OCI-LY7 (cell line): ENCODE measurements around the gene LRRK1. TPM values are rescaled to one million over a fixed set of nuclear protein-coding genes. Genes with fewer than 3 reads are reported as not detected.

Source experiments
- BruUV-seq: library from RNA; stranded (reverse); fragments of 400-500 nt; replicated peaks from 2 replicates; lab custom pipeline; 2021; lab: Mats Ljungman, UMichigan
- CTCF ChIA-PET: fragments of 300-600 bp; sonication (Branson Sonifier 250); formaldehyde crosslinking; loops from one replicate; lab custom pipeline; 2022; ENCODE audit warnings: antibody characterized with exemption; ENCODE audit not compliant: unreplicated experiment; lab: Charles Lee
- POLR2A ChIA-PET: fragments of 300-600 bp; sonication (Branson Sonifier 250); formaldehyde crosslinking; loops from one replicate; lab custom pipeline; 2022; ENCODE audit warnings: antibody characterized with exemption; lab: Charles Lee
- DNase-seq: peaks from one replicate; pipeline ENCODE4 v3.0.0-alpha.2; 2015; ENCODE audit warnings: low spot score
- H2AFZ ChIP-seq: fragments of 200-600 bp; sonication (generic), shearing (Covaris generic); 2 replicates; pipeline ENCODE4 v1.6.1; 2014; ENCODE audit warnings: mild to moderate bottlenecking, antibody characterized with exemption, low read length, moderate library complexity
- H3K27ac ChIP-seq: fragments of 200-600 bp; sonication (generic); 2 replicates; pipeline ENCODE4 v1.5.1; 2014; ENCODE audit warnings: mixed run types, low read depth, mild to moderate bottlenecking, moderate library complexity, low read length, inconsistent platforms; ENCODE audit not compliant: poor library complexity, severe bottlenecking
- H3K36me3 ChIP-seq: fragments of 200-600 bp; sonication (generic); 2 replicates; pipeline ENCODE4 v1.6.1; 2014; ENCODE audit warnings: mild to moderate bottlenecking, antibody characterized with exemption, low read length, moderate library complexity, mixed read lengths; ENCODE audit not compliant: insufficient read depth
- H3K4me1 ChIP-seq: fragments of 200-600 bp; sonication (generic); 2 replicates; pipeline ENCODE4 v1.5.1; 2014; ENCODE audit warnings: mild to moderate bottlenecking, low read length; ENCODE audit not compliant: insufficient read depth, poor library complexity, severe bottlenecking
- H3K4me2 ChIP-seq: fragments of 200-600 bp; sonication (generic); 2 replicates; pipeline ENCODE4 v1.6.1; 2014; ENCODE audit warnings: mild to moderate bottlenecking, low read length
- H3K4me3 ChIP-seq: fragments of 200-600 bp; sonication (generic); 2 replicates; pipeline ENCODE4 v1.5.1; 2014; ENCODE audit warnings: mild to moderate bottlenecking, low read depth, low read length; ENCODE audit not compliant: poor library complexity, severe bottlenecking
- H3K79me2 ChIP-seq: fragments of 200-600 bp; sonication (generic); 2 replicates; pipeline ENCODE4 v1.6.1; 2016; ENCODE audit warnings: low read depth, mild to moderate bottlenecking, low read length, moderate library complexity, mixed read lengths; ENCODE audit not compliant: insufficient read depth
- H3K9me2 ChIP-seq: fragments of 200-600 bp; sonication (generic); 2 replicates; pipeline ENCODE4 v1.6.1; 2016; ENCODE audit warnings: mild to moderate bottlenecking, low read length, mixed read lengths; ENCODE audit not compliant: insufficient read depth
- H3K9me3 ChIP-seq: fragments of 200-600 bp; sonication (generic); 2 replicates; pipeline ENCODE4 v1.6.1; 2014; ENCODE audit warnings: mild to moderate bottlenecking, mixed run types, low read length, mixed read lengths
- H4K20me1 ChIP-seq: fragments of 200-600 bp; sonication (generic); 2 replicates; pipeline ENCODE4 v1.6.1; 2014; ENCODE audit warnings: mild to moderate bottlenecking, antibody characterized with exemption, low read length, moderate library complexity, mixed read lengths; ENCODE audit not compliant: insufficient read depth
- EZH2phosphoT487 ChIP-seq: fragments of 200-600 bp; sonication (generic); IDR thresholded peaks from 2 replicates; pipeline ENCODE4 v1.6.1; 2018; ENCODE audit warnings: low read depth, borderline replicate concordance, mild to moderate bottlenecking, mixed run types, antibody characterized with exemption, low read length, moderate library complexity, mixed read lengths
- intact Hi-C: fragments of 100-400 bp; cut with micrococcal nuclease; formaldehyde crosslinking; loops from one replicate; pipeline ENCODE4 v1.10.0; 2022; ENCODE audit not compliant: unreplicated experiment
- total RNA-seq, 2 experiments: library from RNA; depleted of rRNA in 1 of 2; stranded (reverse); fragments of >200 nt in 1 of 2; shearing (Covaris generic) in 1 of 2; gene quantifications; 2 replicates each; pipeline ENCODE4 v1.2.3, GENCODE V29; 2014 to 2022
- TF ChIP-seq, protein P1 (sequence below): fragments of 200-600 bp; sonication (generic); conservative IDR thresholded peaks from 2 replicates; pipeline ENCODE4 v1.5.1; 2014; ENCODE audit warnings: mild to moderate bottlenecking, antibody characterized with exemption, low read length, moderate library complexity, mixed read lengths

Gene LRRK1
- total RNA-seq, 2 experiments from 2014 or later: 92.3 to 233 TPM

DNA sequence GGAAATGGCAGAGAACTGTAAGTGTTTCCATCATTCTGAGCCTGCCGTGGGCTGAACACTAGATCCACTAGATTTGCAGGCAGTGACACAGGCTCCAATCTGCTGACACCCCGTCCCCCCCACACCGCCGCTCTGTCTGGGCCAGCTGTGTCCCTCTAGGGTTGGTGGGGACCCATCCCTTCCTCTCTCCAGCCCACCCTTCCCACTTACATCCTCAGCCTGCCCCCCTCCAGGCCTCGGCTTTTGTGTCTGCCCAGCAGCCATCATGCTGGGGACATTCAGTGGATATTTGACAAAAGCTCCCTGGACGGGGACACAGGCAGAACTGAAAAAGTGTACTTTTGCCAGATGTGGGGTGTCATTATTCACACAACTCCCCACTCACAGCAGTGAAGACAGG lies 10.7 kb upstream of the LRRK1 start:
- POLR2A ChIA-PET: no interaction called here
- Histone ChIP-seq H3K79me2 (peaks cover 19% of the 10 kb centered on the region; the same call in 1 of the 2 replicates), H3K27ac (no peak overlapping the region), H3K36me3 (peaks cover 32% of the 10 kb centered on the region), H3K4me3 (no peak overlapping the region), H3K4me2 (no peak overlapping the region), H3K4me1 (peaks cover 2% of the 10 kb centered on the region), H2AFZ (no peak overlapping the region), H4K20me1 (no peaks in the 10 kb centered on the region), H3K9me3 (peaks cover 10% of the 10 kb centered on the region), H3K9me2 (no peaks in the 10 kb centered on the region)
- no TSS peak for BruUV-seq
- DNase-seq: no peak
- intact Hi-C loops: no loop called here
- TF ChIP-seq EZH2phosphoT487: no peak
- CTCF ChIA-PET: no interaction called here

GRCh38 chr15:100909565-100909964 lies 9.6 kb upstream of the LRRK1 start:
- no TSS peak for BruUV-seq
- H3K36me3 ChIP-seq: peaks cover 43% of the 10 kb centered on the region
- H3K4me2 ChIP-seq: no peak overlapping the region
- no peak overlapping the region for H3K4me3 ChIP-seq
- H3K4me1 ChIP-seq: no peaks in the 10 kb centered on the region
- DNase-seq: no peak
- intact Hi-C loops: no loop called here
- CTCF ChIA-PET: no interaction called here
- H2AFZ ChIP-seq: no peak overlapping the region
- H3K79me2 ChIP-seq: peaks cover 27% of the 10 kb centered on the region; the same call in 1 of the 2 replicates
- peaks cover 11% of the 10 kb centered on the region for H3K9me3 ChIP-seq
- H4K20me1 ChIP-seq: no peaks in the 10 kb centered on the region
- no peak for TF ChIP-seq EZH2phosphoT487
- TF ChIP-seq, protein P1, sequence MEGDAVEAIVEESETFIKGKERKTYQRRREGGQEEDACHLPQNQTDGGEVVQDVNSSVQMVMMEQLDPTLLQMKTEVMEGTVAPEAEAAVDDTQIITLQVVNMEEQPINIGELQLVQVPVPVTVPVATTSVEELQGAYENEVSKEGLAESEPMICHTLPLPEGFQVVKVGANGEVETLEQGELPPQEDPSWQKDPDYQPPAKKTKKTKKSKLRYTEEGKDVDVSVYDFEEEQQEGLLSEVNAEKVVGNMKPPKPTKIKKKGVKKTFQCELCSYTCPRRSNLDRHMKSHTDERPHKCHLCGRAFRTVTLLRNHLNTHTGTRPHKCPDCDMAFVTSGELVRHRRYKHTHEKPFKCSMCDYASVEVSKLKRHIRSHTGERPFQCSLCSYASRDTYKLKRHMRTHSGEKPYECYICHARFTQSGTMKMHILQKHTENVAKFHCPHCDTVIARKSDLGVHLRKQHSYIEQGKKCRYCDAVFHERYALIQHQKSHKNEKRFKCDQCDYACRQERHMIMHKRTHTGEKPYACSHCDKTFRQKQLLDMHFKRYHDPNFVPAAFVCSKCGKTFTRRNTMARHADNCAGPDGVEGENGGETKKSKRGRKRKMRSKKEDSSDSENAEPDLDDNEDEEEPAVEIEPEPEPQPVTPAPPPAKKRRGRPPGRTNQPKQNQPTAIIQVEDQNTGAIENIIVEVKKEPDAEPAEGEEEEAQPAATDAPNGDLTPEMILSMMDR: no peak
- H3K27ac ChIP-seq: no peak overlapping the region
- POLR2A ChIA-PET: no interaction called here
- no peaks in the 10 kb centered on the region for H3K9me2 ChIP-seq

GRCh38 chr15:100909989-100910955 lies 8.9 kb upstream of the LRRK1 start:
- H3K4me1 ChIP-seq: peaks cover 5% of the 10 kb centered on the region
- ChIA-PET CTCF (no interaction called here), POLR2A (no interaction called here)
- H3K36me3 ChIP-seq: peaks cover 50% of the 10 kb centered on the region
- TF ChIP-seq, protein P1: peak; percentile 58
- TF ChIP-seq EZH2phosphoT487: no peak
- no peaks in the 10 kb centered on the region for H4K20me1 ChIP-seq
- H3K4me3 ChIP-seq: no peak overlapping the region
- peaks cover 34% of the 10 kb centered on the region for H3K79me2 ChIP-seq
- no peak overlapping the region for H2AFZ ChIP-seq
- peaks cover 11% of the 10 kb centered on the region; the same call in 1 of the 2 replicates for H3K9me3 ChIP-seq
- no TSS peak for BruUV-seq
- no peak overlapping the region for H3K4me2 ChIP-seq
- H3K9me2 ChIP-seq: no peaks in the 10 kb centered on the region
- H3K27ac ChIP-seq: no peak overlapping the region
- DNase-seq: no peak
- intact Hi-C loops: no loop called here
